ENCODE results near the gene CCBE1. TPM values are rescaled to one million over a fixed set of nuclear protein-coding genes. Genes with fewer than 3 reads are reported as not detected.

CCBE1 gene
- total and polyA plus RNA-seq, 9 of the 15 experiments (the other 6 are each of a cell fraction or from before 2014, with no cell fraction given), result 0.20 TPM; not detected in 8

DNA sequence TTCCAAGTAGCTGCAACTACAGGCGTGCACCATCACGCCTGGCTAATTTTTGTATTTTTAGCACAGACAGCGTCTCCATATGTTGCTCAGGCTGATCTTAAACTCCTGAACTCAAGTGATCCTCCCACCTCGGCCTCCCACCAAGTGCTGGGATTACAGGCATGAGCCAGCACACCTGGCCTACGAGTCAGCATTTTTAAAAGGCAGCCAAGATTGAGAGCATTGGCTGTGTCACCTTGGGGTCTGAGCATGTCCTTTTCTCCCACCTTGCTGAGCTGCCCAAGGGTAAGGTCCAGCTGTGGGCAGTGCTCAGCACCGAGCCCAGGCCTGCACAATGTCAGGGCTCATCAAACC, 195.3 kb downstream of the CCBE1 start:
- H3K27ac ChIP-seq (ENCODE audit: extremely low read depth, low read depth, low read length), result no peak overlapping the region
- DNase-seq (ENCODE audit: extremely low read depth in 1 of 4, low spot score in 3 of 4), result no peak
- no peaks in the 10 kb centered on the region for H3K9me1 ChIP-seq (ENCODE audit: control insufficient read depth, insufficient read depth, low read length)
- H3K9ac ChIP-seq (ENCODE audit: insufficient read depth in 1 of 2, low read depth in 2 of 2, low read length in 2 of 2), result no peak overlapping the region
- WGBS (ENCODE audit: insufficient coverage, low coverage, missing lambda C conversion rate), result 2% methylated on average over 5 of the region's 6 CpGs
- no peak for TF ChIP-seq STAT5A (IDR thresholded peaks at IDR 0.05; ENCODE audit: borderline replicate concordance, low read length)
- TF ChIP-seq NR2F6 (CRISPR knock-in tag; IDR thresholded peaks at IDR 0.05), result no peak
- TF ChIP-seq POLR2AphosphoS2 (IDR thresholded peaks at IDR 0.05; ENCODE audit: low read length), result no peak
- no peak for TF ChIP-seq TRIM28 (IDR thresholded peaks at IDR 0.05)
- no peak for TF ChIP-seq IFI16 (CRISPR knock-in tag; IDR thresholded peaks at IDR 0.05)
- TF ChIP-seq, protein P1, sequence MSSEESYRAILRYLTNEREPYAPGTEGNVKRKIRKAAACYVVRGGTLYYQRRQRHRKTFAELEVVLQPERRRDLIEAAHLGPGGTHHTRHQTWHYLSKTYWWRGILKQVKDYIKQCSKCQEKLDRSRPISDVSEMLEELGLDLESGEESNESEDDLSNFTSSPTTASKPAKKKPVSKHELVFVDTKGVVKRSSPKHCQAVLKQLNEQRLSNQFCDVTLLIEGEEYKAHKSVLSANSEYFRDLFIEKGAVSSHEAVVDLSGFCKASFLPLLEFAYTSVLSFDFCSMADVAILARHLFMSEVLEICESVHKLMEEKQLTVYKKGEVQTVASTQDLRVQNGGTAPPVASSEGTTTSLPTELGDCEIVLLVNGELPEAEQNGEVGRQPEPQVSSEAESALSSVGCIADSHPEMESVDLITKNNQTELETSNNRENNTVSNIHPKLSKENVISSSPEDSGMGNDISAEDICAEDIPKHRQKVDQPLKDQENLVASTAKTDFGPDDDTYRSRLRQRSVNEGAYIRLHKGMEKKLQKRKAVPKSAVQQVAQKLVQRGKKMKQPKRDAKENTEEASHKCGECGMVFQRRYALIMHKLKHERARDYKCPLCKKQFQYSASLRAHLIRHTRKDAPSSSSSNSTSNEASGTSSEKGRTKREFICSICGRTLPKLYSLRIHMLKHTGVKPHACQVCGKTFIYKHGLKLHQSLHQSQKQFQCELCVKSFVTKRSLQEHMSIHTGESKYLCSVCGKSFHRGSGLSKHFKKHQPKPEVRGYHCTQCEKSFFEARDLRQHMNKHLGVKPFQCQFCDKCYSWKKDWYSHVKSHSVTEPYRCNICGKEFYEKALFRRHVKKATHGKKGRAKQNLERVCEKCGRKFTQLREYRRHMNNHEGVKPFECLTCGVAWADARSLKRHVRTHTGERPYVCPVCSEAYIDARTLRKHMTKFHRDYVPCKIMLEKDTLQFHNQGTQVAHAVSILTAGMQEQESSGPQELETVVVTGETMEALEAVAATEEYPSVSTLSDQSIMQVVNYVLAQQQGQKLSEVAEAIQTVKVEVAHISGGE (CRISPR knock-in tag; IDR thresholded peaks at IDR 0.05), result no peak
- no peak for TF ChIP-seq SREBF1 (IDR thresholded peaks at IDR 0.05; ENCODE audit: borderline replicate concordance, low read depth, low read length)
- TF ChIP-seq SMAD3 (CRISPR knock-in tag; conservative IDR thresholded peaks at IDR 0.05), result no peak
- TF ChIP-seq U2AF2 (optimal IDR thresholded peaks at IDR 0.05; ENCODE audit: low read depth, low read length), result no peak
- no peak for TF ChIP-seq ZNF695 (CRISPR knock-in tag; IDR thresholded peaks at IDR 0.05)
- TF ChIP-seq POLR3G (IDR thresholded peaks at IDR 0.05; ENCODE audit: extremely low read depth, insufficient read length, insufficient replicate concordance), result no peak
- TF ChIP-seq NRF1 (conservative IDR thresholded peaks at IDR 0.05 in 1 of 2, IDR thresholded peaks at IDR 0.05 in 1 of 2), result no peak
- no peak for TF ChIP-seq MCM2 (IDR thresholded peaks at IDR 0.05; ENCODE audit: low read depth)
- no peaks in the 10 kb centered on the region for H4K20me1 ChIP-seq (replicated peaks; ENCODE audit: control insufficient read depth, insufficient read depth, low read length)
- no peak for ATAC-seq
- H3K36me3 ChIP-seq (ENCODE audit: control insufficient read depth, insufficient read depth, low read length), result no peaks in the 10 kb centered on the region
- H3K79me2 ChIP-seq (ENCODE audit: control insufficient read depth, insufficient read depth, low read length), result no peaks in the 10 kb centered on the region
- H3K9me3 ChIP-seq (replicated peaks; ENCODE audit: control insufficient read depth, insufficient read depth, low read depth, low read length), result no peaks in the 10 kb centered on the region
- in situ Hi-C loops (cut with MboI), result no loop called here
- peaks cover 0 to 14% of the 10 kb centered on the region in 2 experiments; a peak in 2 of 5 replicates for H3K27me3 ChIP-seq (ENCODE audit: control insufficient read depth in 2 of 2, insufficient read depth in 2 of 2, low read length in 2 of 2)
- no peak overlapping the region for H3K4me3 ChIP-seq
- BruUV-seq (replicated peaks), result no TSS peak
- ChIA-PET POLR2A (no interaction called here), CTCF (ENCODE audit: low intra/inter-chr PET ratio) (no interaction called here)
- no peak overlapping the region for H2AFZ ChIP-seq (ENCODE audit: low read depth, low read length)
- H3K4me1 ChIP-seq (replicated peaks in 1 of 2; ENCODE audit: control insufficient read depth in 2 of 2, insufficient read depth in 2 of 2, low read length in 2 of 2), result no peaks in the 10 kb centered on the region
- no peak overlapping the region for H3K4me2 ChIP-seq (ENCODE audit: insufficient read depth, low read length)
- intact Hi-C loops (cut with micrococcal nuclease), result no loop called here
- no peak for FAIRE-seq
